AG10803 (cell line): ENCODE measurements around the gene PLPP7.

Experiments used
- DNase-seq: peaks from one replicate; pipeline ENCODE4 v3.0.0; 2010; ENCODE audit warnings: low read depth
- H3K4me3 ChIP-seq: 2 replicates; pipeline ENCODE4 v1.5.1; 2011; ENCODE audit warnings: mild to moderate bottlenecking, low read length, control low read depth
- TF ChIP-seq, protein P1 (sequence below): conservative IDR thresholded peaks from 2 replicates; pipeline ENCODE4 v1.5.1; 2011; ENCODE audit warnings: mild to moderate bottlenecking, low read length, control low read depth, inconsistent platforms

The PLPP7 gene

DNA sequence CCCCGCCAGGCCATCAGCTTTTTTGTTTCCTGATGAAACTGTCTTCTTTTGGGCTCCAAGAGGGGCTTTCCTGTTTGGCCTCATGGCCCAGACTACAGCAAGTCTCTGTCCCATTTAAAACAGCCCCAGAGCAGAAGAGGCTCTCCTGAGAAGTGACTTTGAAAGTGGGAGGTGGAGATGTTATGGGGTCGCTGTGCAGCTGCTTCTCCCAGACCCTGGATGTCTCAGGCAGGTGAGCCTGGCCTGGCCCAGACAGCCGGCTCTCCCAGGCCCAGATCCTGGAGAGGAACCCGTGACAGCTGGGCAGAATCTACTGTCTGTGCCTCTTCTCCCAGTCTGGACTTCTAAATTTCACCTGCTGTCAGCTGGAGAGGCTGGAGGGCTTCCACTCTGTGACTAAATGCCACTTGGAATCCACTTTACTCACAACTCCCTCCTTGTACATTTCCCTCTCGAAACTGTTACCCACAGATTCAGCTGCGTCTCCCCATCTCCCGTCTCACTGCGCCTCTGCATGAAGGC lies 33.8 kb upstream of the PLPP7 start:
- H3K4me3 ChIP-seq, result peak overlapping the region; percentile 13; the same call in 1 of the 2 replicates
- TF ChIP-seq, protein P1, sequence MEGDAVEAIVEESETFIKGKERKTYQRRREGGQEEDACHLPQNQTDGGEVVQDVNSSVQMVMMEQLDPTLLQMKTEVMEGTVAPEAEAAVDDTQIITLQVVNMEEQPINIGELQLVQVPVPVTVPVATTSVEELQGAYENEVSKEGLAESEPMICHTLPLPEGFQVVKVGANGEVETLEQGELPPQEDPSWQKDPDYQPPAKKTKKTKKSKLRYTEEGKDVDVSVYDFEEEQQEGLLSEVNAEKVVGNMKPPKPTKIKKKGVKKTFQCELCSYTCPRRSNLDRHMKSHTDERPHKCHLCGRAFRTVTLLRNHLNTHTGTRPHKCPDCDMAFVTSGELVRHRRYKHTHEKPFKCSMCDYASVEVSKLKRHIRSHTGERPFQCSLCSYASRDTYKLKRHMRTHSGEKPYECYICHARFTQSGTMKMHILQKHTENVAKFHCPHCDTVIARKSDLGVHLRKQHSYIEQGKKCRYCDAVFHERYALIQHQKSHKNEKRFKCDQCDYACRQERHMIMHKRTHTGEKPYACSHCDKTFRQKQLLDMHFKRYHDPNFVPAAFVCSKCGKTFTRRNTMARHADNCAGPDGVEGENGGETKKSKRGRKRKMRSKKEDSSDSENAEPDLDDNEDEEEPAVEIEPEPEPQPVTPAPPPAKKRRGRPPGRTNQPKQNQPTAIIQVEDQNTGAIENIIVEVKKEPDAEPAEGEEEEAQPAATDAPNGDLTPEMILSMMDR, result no peak
- no peak for DNase-seq

DNA sequence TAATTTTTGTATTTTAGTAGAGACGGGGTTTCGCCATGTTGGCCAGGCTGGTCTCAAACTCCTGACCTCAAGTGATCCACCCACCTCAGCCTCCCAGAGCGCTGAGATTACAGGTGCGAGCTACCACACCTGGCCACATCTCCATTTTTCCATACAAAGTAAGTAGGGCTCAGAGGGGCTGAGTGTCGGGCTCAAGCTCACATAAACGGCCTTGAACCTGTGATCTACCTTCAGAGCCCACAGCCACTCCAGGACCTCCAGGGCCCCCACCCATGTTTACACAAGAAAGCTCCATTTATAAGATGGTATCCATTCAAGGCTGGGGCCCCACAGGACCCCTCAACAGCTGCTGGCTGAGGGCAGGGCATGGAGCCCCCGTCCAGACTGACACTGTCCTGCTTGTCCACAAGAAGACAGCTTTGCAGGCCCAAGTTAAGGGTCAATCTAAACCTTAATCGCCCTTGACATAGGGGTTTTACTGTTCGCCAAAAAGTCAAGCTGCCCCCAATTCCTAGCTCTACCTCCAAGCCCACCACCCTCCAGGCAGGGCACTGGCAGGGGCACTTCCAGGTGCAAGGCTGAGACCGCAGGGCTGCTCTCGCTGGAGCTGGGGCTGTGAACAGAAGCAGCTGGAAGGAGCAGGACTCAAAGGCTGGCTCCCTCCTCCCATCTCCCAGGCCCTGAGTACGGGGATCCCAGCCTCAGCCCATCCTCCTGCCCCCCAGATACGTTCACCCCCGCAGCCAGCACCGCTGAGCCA lies 32.1 kb upstream of the PLPP7 start:
- no peak for DNase-seq
- no peak overlapping the region for H3K4me3 ChIP-seq
- TF ChIP-seq, protein P1, result no peak

DNA sequence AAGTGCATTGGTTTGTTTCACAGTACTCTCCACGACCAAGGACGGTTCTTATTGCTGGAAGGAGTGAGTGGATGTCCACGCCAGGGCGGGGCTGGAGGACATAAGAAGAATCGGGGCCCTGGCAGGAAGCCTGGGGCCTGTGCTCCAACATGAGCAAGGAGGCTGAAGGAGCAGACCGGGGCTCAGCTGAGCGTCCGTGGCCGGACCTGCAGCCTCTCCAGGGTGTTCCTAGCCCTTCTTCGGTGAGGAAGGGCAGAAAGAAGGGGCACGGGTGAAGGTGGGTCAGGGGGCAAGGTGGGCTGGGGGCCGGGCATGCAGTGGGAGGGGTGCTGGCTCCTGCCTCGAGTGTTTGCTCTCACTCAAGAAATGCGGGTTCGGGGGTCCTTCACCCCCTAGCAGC lies 31.3 kb upstream of the PLPP7 start:
- TF ChIP-seq, protein P1, result no peak
- peak; percentile 36 for DNase-seq
- H3K4me3 ChIP-seq, result no peak overlapping the region

DNA sequence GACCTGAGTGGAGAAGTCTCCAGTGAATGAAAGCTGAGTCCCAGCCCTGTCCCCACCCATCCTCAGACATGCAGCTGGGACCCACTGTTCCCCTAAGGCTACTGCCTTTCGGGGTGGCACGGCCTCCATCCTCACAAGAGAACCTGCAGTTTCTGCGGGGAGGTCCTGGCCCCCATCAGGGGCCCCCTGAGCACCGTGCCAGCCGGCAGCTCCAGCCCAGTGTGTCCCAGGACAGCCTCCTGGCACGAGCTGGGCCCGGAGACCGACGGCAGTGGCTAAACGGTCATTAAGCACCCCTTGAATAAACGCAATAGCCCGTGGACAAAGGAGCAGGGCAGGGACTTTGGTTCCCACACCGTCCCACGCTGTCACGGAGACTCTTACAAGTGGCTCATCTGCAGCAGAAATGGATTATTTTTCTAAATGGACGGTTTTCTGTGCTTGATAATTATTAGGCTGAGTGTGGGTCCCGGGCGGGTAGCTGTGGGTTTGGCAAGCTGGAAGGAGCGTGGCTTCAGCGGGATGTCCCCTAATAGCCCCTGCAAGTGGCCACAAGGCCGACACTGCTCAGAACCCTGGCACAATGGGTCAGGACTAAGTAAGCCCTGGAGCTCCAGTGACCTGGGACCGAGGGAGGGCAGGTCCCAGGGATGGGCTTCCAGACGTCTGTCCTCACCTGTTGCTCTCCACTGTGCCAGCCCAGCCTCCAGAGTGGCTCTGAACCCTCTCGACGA lies 30.7 kb upstream of the PLPP7 start:
- H3K4me3 ChIP-seq, result no peak overlapping the region
- TF ChIP-seq, protein P1, result no peak
- no peak for DNase-seq

DNA sequence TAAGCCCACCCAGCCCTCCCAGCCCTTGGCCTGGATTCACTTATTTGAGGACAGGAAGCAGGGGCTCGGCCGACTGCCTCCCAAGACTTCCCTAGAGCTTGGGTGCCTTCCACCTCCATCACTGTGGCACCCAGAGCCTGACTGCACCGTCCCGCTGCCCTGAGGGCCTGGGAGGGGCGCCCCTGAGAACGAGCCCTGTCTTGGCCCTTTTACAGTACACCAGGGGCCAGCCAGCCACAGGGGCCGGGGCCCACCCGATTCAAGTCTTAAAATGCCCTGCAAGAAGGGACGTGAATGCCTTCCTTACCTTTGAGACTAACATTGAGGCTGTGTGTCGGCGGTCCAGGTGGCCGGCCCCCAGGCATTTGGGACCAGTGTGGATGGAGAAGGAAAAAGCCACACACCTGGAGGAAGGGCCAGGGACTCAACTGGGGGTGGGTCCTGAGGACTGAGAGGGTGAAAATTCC lies 30.1 kb upstream of the PLPP7 start:
- TF ChIP-seq, protein P1, result no peak
- no peak for DNase-seq

DNA sequence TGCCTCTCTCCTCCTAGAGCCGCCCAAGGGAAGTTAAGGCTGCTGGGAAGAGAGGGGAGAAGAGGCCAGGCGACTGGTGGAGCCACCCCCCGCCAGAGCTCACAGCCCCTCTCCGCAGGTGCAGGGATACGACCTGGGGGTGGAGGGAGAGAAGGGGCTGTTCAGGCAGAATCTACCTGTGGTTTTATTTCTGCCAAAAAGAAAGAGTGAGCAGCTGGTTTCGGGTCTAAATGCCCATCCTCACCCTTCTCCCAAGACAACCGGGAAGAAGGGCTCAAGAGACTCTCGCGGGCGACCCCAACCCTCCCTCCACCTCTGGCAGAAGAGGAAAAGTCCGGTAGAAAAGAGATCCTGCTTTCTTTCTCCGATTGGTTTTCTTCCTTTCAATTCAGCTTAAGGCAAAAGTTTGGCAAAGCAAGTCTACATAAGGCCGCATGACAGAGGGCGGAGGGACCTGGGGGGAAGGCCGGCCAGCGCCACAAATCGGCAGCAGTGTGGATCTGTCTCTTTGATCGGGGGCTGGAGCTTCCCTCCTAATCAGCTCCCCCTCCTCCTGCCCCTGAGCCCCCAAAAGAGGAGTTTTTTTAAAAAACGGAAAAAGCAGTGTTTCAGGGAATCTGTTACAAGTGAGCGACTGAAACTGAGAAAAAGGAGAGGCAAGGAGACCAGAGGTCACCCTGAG lies 29.5 kb upstream of the PLPP7 start:
- TF ChIP-seq, protein P1, result no peak
- DNase-seq, result no peak
- no peak overlapping the region for H3K4me3 ChIP-seq

More for the DNA sequence above, 30.1 kb upstream of the PLPP7 start:
- H3K4me3 ChIP-seq, result no peak overlapping the region
